ENCODE results near the gene MXRA5.

- TF ChIP-seq CBX5 (CRISPR knock-in tag; IDR thresholded peaks at IDR 0.05; ENCODE audit: borderline replicate concordance) (no peak), CTCF (CRISPR knock-in tag; IDR thresholded peaks at IDR 0.05) (no peak), CEBPG (CRISPR knock-in tag; IDR thresholded peaks at IDR 0.05) (no peak), FOXJ3 (CRISPR knock-in tag; IDR thresholded peaks at IDR 0.05; ENCODE audit: borderline replicate concordance) (no peak), SMC3 (IDR thresholded peaks at IDR 0.05; ENCODE audit: low read length) (no peak), SSRP1 (CRISPR knock-in tag; IDR thresholded peaks at IDR 0.05) (no peak), RAD21 (CRISPR knock-in tag; IDR thresholded peaks at IDR 0.05) (no peak), BRCA1 (CRISPR knock-in tag; IDR thresholded peaks at IDR 0.05) (no peak), EZH2 (conservative IDR thresholded peaks at IDR 0.05; ENCODE audit: low read depth, low read length) (no peak), MEIS1 (CRISPR knock-in tag; IDR thresholded peaks at IDR 0.05; ENCODE audit: borderline replicate concordance) (no peak)
Measured at GRCh38 chrX:3360881-3361280, 14.4 kb upstream of the MXRA5 start.
